Neuronal stem cell (in vitro differentiated cells): ENCODE results near the gene DEFB132.

Experiments used
- DNase-seq: peaks from one replicate; pipeline ENCODE4 v3.0.0-alpha.2; 2013; ENCODE audit warnings: low spot score
- H2AFZ ChIP-seq: one replicate; pipeline ENCODE4 v1.6.1; 2013; ENCODE audit warnings: mild to moderate bottlenecking, low read length, inconsistent platforms
- H2AK5ac ChIP-seq: 2 replicates; pipeline ENCODE4 v1.6.1; 2013; ENCODE audit warnings: low read depth, mild to moderate bottlenecking, inconsistent platforms, low read length, moderate library complexity, mixed read lengths
- H2BK120ac ChIP-seq: 2 replicates; pipeline ENCODE4 v1.6.1; 2013; ENCODE audit warnings: low read depth, mild to moderate bottlenecking, inconsistent platforms, low read length, moderate library complexity, mixed read lengths
- H2BK12ac ChIP-seq: one replicate; pipeline ENCODE4 v1.6.1; 2013; ENCODE audit warnings: low read length, inconsistent platforms
- H2BK15ac ChIP-seq: 2 replicates; pipeline ENCODE4 v1.6.1; 2013; ENCODE audit warnings: mild to moderate bottlenecking, low read length, inconsistent platforms, mixed read lengths
- H2BK5ac ChIP-seq: one replicate; pipeline ENCODE4 v1.6.1; 2013; ENCODE audit warnings: inconsistent platforms, mild to moderate bottlenecking, low read length, moderate library complexity
- H3K14ac ChIP-seq: one replicate; pipeline ENCODE4 v1.6.1; 2013; ENCODE audit warnings: low read length, inconsistent platforms
- H3K18ac ChIP-seq: 2 replicates; pipeline ENCODE4 v1.6.1; 2013; ENCODE audit warnings: low read length, inconsistent platforms
- H3K23ac ChIP-seq: 2 replicates; pipeline ENCODE4 v1.6.1; 2013; ENCODE audit warnings: low read depth, mild to moderate bottlenecking, mixed read lengths, low read length, inconsistent platforms; ENCODE audit not compliant: poor library complexity
- H3K27ac ChIP-seq: replicated peaks from 3 replicates; pipeline ENCODE4 v1.5.1; 2013; ENCODE audit warnings: low read length, inconsistent platforms
- H3K27me3 ChIP-seq, 3 experiments: 2 replicates each; pipeline ENCODE4 v1.6.1; 2013; ENCODE audit warnings: low read length in 3 of 3, mild to moderate bottlenecking in 2 of 3, inconsistent platforms in 1 of 3, low read depth in 1 of 3, mixed read lengths in 1 of 3, moderate library complexity in 1 of 3; ENCODE audit not compliant: control insufficient read depth in 3 of 3, insufficient read depth in 3 of 3
- H3K36me3 ChIP-seq, 2 donors: replicated peaks in 1 of 2; 2 replicates each; pipeline ENCODE4 v1.6.1; 2013; ENCODE audit warnings: low read length in 2 of 2; ENCODE audit not compliant: control insufficient read depth in 2 of 2, insufficient read depth in 2 of 2
- H3K4ac ChIP-seq: 2 replicates; pipeline ENCODE4 v1.6.1; 2013; ENCODE audit warnings: inconsistent platforms, mild to moderate bottlenecking, low read length, moderate library complexity
- H3K4me1 ChIP-seq, 2 donors: 1 replicate in 1 of 2; 2 replicates in 1 of 2; pipeline ENCODE4 v1.6.1; 2013; ENCODE audit warnings: low read length in 2 of 2, low read depth in 1 of 2; ENCODE audit not compliant: control insufficient read depth in 2 of 2, insufficient read depth in 1 of 2
- H3K4me2 ChIP-seq: one replicate; pipeline ENCODE4 v1.6.1; 2013; ENCODE audit warnings: mild to moderate bottlenecking, low read length, inconsistent platforms; ENCODE audit not compliant: insufficient read depth, poor library complexity, severe bottlenecking
- H3K4me3 ChIP-seq, 2 donors: 2 replicates each; pipeline ENCODE4 v1.5.1; 2013; ENCODE audit warnings: low read length in 2 of 2, mild to moderate bottlenecking in 2 of 2, inconsistent platforms in 1 of 2, moderate library complexity in 1 of 2
- H3K79me1 ChIP-seq: one replicate; pipeline ENCODE4 v1.6.1; 2013; ENCODE audit warnings: low read depth, mild to moderate bottlenecking, inconsistent platforms, low read length, moderate library complexity
- H3K9ac ChIP-seq: one replicate; pipeline ENCODE4 v1.6.1; 2013; ENCODE audit warnings: mild to moderate bottlenecking, low read depth, low read length, inconsistent platforms; ENCODE audit not compliant: poor library complexity
- H3K9me3 ChIP-seq, 2 donors: replicated peaks in 1 of 2; 2 replicates each; pipeline versions ENCODE3 to v1.6.1; 2013; ENCODE audit warnings: low read length in 2 of 2, mild to moderate bottlenecking in 2 of 2, inconsistent platforms in 1 of 2, low read depth in 1 of 2, mixed read lengths in 1 of 2, moderate library complexity in 1 of 2; ENCODE audit not compliant: control insufficient read depth in 2 of 2, insufficient read depth in 1 of 2
- H4K8ac ChIP-seq: one replicate; pipeline ENCODE4 v1.6.1; 2013; ENCODE audit warnings: low read depth, mild to moderate bottlenecking, inconsistent platforms, low read length, moderate library complexity
- H4K91ac ChIP-seq: one replicate; pipeline ENCODE4 v1.6.1; 2013; ENCODE audit warnings: low read length, low read depth, mild to moderate bottlenecking, inconsistent platforms; ENCODE audit not compliant: poor library complexity
- WGBS, 2 donors: extraction: QIAGEN DNeasy Blood & Tissue Kit; methylation state at CpG; one replicate each; pipeline ENCODE4 v1.1.7; 2013; ENCODE audit warnings: missing lambda C conversion rate in 2 of 2, mixed read lengths in 1 of 2; ENCODE audit not compliant: insufficient read length in 2 of 2, insufficient replicate concordance in 1 of 2; ENCODE audit errors: extremely low coverage in 2 of 2; 5-methylcytosine and 5-hydroxymethylcytosine counted together

DEFB132 gene

GRCh38 chr20:289693-290083 is 32.2 kb downstream of the DEFB132 start:
- no peak overlapping the region for H4K91ac ChIP-seq
- peak overlapping the region; percentile 78 for H3K4me2 ChIP-seq
- H3K14ac ChIP-seq: no peak overlapping the region
- H3K27ac ChIP-seq: peak overlapping the region; percentile 82
- H3K18ac ChIP-seq: peak overlapping the region; percentile 96
- H3K79me1 ChIP-seq: no peaks in the 10 kb centered on the region
- no peak overlapping the region for H2BK120ac ChIP-seq
- peaks cover 2 to 26% of the 10 kb centered on the region in 2 donors for H3K36me3 ChIP-seq
- H3K4me1 ChIP-seq: peaks cover 7 to 8% of the 10 kb centered on the region in 2 donors
- peaks cover 5 to 6% of the 10 kb centered on the region in 2 donors for H3K9me3 ChIP-seq
- peak overlapping the region; percentile 80 to 92 for H3K4me3 ChIP-seq
- WGBS, 2 donors: no CpG with 5 or more reads among the region's 2 CpGs
- no peak for DNase-seq
- no peak overlapping the region for H3K4ac ChIP-seq
- H3K9ac ChIP-seq: peak overlapping the region; percentile 75
- H2BK15ac ChIP-seq: peak overlapping the region; percentile 71
- H4K8ac ChIP-seq: no peak overlapping the region
- no peak overlapping the region for H2AK5ac ChIP-seq
- no peak overlapping the region for H3K23ac ChIP-seq
- no peak overlapping the region for H2BK12ac ChIP-seq
- H2AFZ ChIP-seq: peak overlapping the region; percentile 93
- H3K27me3 ChIP-seq: no peaks in the 10 kb centered on the region
- H2BK5ac ChIP-seq: peak overlapping the region; percentile 42

GRCh38 chr20:290084-290831 is 32.7 kb downstream of the DEFB132 start, which contains the start of gene C20orf96:
TSS of gene C20orf96 (minus strand) at chr20:290750. CDS start at chr20:290610, 140 bp downstream.
- H4K91ac ChIP-seq: no peak within 1 kb of the TSS
- no CpG with 5 or more reads among the region's 43 CpGs for WGBS, 2 donors
- no peaks in the 10 kb centered on the region for H3K79me1 ChIP-seq
- no peak within 1 kb of the TSS for H2BK12ac ChIP-seq
- peaks cover 5 to 6% of the 10 kb centered on the region in 2 donors for H3K9me3 ChIP-seq
- H2BK5ac ChIP-seq: peak within 1 kb of the TSS; percentile 42
- H2AFZ ChIP-seq: peak within 1 kb of the TSS; percentile 93
- peaks cover 2 to 21% of the 10 kb centered on the region in 2 donors for H3K36me3 ChIP-seq
- peak within 1 kb of the TSS; percentile 78 for H3K4me2 ChIP-seq
- no peaks in the 10 kb centered on the region for H3K27me3 ChIP-seq
- peak within 1 kb of the TSS; percentile 96 for H3K18ac ChIP-seq
- H3K4me3 ChIP-seq: peak within 1 kb of the TSS; percentile 80 to 92
- H2BK120ac ChIP-seq: no peak within 1 kb of the TSS
- H3K4ac ChIP-seq: no peak within 1 kb of the TSS
- peak within 1 kb of the TSS; percentile 71 for H2BK15ac ChIP-seq
- peak within 1 kb of the TSS; percentile 75 for H3K9ac ChIP-seq
- H3K27ac ChIP-seq: peak within 1 kb of the TSS; percentile 82
- peak; percentile 89 for DNase-seq
- no peak within 1 kb of the TSS for H3K23ac ChIP-seq
- no peak within 1 kb of the TSS for H3K14ac ChIP-seq
- no peak within 1 kb of the TSS for H4K8ac ChIP-seq
- no peak within 1 kb of the TSS for H2AK5ac ChIP-seq
- peaks cover 7 to 8% of the 10 kb centered on the region in 2 donors for H3K4me1 ChIP-seq

- DNase-seq: no peak
- WGBS, 2 donors: no CpG with 5 or more reads among the region's 5 CpGs
- Histone ChIP-seq H2BK12ac (no peak overlapping the region), H2BK15ac (peak overlapping the region; percentile 3), H3K36me3 (peaks cover 0 to 6% of the 10 kb centered on the region in 2 donors), H2AK5ac (peak overlapping the region; percentile 2), H3K4me1 (peaks cover 9 to 12% of the 10 kb centered on the region in 2 donors), H4K8ac (no peak overlapping the region), H3K27ac (no peak overlapping the region), H3K9ac (no peak overlapping the region), H3K4me2 (no peak overlapping the region), H2BK5ac (no peak overlapping the region), H3K9me3 (peaks cover 0 to 1% of the 10 kb centered on the region in 2 donors), H2AFZ (no peak overlapping the region), H3K27me3 (no peaks in the 10 kb centered on the region), H4K91ac (peak overlapping the region; percentile 56), H3K23ac (no peak overlapping the region), H3K4ac (no peak overlapping the region), H3K79me1 (no peaks in the 10 kb centered on the region), H3K4me3 (no peak overlapping the region), H2BK120ac (no peak overlapping the region), H3K14ac (no peak overlapping the region), H3K18ac (peak overlapping the region; percentile 49)
These were observed 37.1 kb downstream of the DEFB132 start for GRCh38 chr20:294602-295001.

GRCh38 chr20:295804-296203 is 38.3 kb downstream of the DEFB132 start:
- Histone ChIP-seq H3K36me3 (peaks cover 3 to 18% of the 10 kb centered on the region in 2 donors), H2BK120ac (no peak overlapping the region)
- no CpG with 5 or more reads among the region's 4 CpGs for WGBS, 2 donors

More at GRCh38 chr20:295804-296203, 38.3 kb downstream of the DEFB132 start:
- no peak for DNase-seq
- no peak overlapping the region for H3K4me2 ChIP-seq
- H3K18ac ChIP-seq: no peak overlapping the region
- no peak overlapping the region for H3K23ac ChIP-seq
- no peak overlapping the region for H3K27ac ChIP-seq
- no peak overlapping the region for H2BK12ac ChIP-seq
- no peak overlapping the region for H3K9ac ChIP-seq
- H4K91ac ChIP-seq: no peak overlapping the region
- no peak overlapping the region for H3K14ac ChIP-seq
- no peak overlapping the region for H2BK15ac ChIP-seq
- no peaks in the 10 kb centered on the region for H3K27me3 ChIP-seq
- H2BK5ac ChIP-seq: no peak overlapping the region
- H4K8ac ChIP-seq: no peak overlapping the region
- no peak overlapping the region for H2AK5ac ChIP-seq
- H3K4me3 ChIP-seq: no peak overlapping the region
- H3K4me1 ChIP-seq: peaks cover 16 to 21% of the 10 kb centered on the region in 2 donors
- H3K4ac ChIP-seq: no peak overlapping the region
- no peak overlapping the region for H2AFZ ChIP-seq
- peaks cover 0 to 9% of the 10 kb centered on the region in 2 donors for H3K9me3 ChIP-seq
- no peaks in the 10 kb centered on the region for H3K79me1 ChIP-seq
